ENCODE measurements around the gene TES. TPM values are rescaled to one million over a fixed set of nuclear protein-coding genes. Genes with fewer than 3 reads are reported as not detected.

The TES gene
- total and polyA plus RNA-seq, 2 experiments from 2014 or later: 37.3 to 38.3 TPM

DNA sequence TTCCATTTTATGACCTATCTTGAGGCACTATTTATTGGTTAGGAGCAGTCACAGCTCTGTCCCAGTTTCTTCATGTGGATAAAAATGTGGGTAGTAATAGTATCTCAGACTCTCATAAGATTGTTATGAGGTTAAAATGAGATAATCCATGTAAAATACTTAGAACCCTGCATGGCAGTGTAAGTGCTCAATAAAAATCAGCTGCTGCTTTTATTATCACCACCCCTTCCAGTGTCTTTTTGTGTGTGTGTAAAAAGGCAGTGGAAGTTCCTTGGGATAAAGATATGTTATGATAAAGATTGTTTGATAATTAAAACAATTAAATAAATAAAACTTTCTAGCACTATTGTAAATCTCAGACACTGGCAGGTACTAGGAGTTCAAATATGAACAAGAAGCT, 15.5 kb downstream of the TES start:
- ATAC-seq (no peak), DNase-seq (ENCODE audit: low spot score) (no peak)
- TF ChIP-seq, protein P1, sequence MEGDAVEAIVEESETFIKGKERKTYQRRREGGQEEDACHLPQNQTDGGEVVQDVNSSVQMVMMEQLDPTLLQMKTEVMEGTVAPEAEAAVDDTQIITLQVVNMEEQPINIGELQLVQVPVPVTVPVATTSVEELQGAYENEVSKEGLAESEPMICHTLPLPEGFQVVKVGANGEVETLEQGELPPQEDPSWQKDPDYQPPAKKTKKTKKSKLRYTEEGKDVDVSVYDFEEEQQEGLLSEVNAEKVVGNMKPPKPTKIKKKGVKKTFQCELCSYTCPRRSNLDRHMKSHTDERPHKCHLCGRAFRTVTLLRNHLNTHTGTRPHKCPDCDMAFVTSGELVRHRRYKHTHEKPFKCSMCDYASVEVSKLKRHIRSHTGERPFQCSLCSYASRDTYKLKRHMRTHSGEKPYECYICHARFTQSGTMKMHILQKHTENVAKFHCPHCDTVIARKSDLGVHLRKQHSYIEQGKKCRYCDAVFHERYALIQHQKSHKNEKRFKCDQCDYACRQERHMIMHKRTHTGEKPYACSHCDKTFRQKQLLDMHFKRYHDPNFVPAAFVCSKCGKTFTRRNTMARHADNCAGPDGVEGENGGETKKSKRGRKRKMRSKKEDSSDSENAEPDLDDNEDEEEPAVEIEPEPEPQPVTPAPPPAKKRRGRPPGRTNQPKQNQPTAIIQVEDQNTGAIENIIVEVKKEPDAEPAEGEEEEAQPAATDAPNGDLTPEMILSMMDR (conservative IDR thresholded peaks at IDR 0.05; ENCODE audit: low read depth in 2 of 2): no peak
- TF ChIP-seq EZH2phosphoT487 (IDR thresholded peaks at IDR 0.05; ENCODE audit: unreplicated experiment): no peak
- TF ChIP-seq ZNF331 (CRISPR knock-in tag; IDR thresholded peaks at IDR 0.05; ENCODE audit: low read depth): no peak
- TF ChIP-seq JUNB (IDR thresholded peaks at IDR 0.05; ENCODE audit: unreplicated experiment): no peak
- no peak for TF ChIP-seq POLR2AphosphoS5 (IDR thresholded peaks at IDR 0.05; ENCODE audit: low read depth)
- no peak for TF ChIP-seq CREB1 (CRISPR knock-in tag; IDR thresholded peaks at IDR 0.05; ENCODE audit: low read depth)
- TF ChIP-seq, protein P2, sequence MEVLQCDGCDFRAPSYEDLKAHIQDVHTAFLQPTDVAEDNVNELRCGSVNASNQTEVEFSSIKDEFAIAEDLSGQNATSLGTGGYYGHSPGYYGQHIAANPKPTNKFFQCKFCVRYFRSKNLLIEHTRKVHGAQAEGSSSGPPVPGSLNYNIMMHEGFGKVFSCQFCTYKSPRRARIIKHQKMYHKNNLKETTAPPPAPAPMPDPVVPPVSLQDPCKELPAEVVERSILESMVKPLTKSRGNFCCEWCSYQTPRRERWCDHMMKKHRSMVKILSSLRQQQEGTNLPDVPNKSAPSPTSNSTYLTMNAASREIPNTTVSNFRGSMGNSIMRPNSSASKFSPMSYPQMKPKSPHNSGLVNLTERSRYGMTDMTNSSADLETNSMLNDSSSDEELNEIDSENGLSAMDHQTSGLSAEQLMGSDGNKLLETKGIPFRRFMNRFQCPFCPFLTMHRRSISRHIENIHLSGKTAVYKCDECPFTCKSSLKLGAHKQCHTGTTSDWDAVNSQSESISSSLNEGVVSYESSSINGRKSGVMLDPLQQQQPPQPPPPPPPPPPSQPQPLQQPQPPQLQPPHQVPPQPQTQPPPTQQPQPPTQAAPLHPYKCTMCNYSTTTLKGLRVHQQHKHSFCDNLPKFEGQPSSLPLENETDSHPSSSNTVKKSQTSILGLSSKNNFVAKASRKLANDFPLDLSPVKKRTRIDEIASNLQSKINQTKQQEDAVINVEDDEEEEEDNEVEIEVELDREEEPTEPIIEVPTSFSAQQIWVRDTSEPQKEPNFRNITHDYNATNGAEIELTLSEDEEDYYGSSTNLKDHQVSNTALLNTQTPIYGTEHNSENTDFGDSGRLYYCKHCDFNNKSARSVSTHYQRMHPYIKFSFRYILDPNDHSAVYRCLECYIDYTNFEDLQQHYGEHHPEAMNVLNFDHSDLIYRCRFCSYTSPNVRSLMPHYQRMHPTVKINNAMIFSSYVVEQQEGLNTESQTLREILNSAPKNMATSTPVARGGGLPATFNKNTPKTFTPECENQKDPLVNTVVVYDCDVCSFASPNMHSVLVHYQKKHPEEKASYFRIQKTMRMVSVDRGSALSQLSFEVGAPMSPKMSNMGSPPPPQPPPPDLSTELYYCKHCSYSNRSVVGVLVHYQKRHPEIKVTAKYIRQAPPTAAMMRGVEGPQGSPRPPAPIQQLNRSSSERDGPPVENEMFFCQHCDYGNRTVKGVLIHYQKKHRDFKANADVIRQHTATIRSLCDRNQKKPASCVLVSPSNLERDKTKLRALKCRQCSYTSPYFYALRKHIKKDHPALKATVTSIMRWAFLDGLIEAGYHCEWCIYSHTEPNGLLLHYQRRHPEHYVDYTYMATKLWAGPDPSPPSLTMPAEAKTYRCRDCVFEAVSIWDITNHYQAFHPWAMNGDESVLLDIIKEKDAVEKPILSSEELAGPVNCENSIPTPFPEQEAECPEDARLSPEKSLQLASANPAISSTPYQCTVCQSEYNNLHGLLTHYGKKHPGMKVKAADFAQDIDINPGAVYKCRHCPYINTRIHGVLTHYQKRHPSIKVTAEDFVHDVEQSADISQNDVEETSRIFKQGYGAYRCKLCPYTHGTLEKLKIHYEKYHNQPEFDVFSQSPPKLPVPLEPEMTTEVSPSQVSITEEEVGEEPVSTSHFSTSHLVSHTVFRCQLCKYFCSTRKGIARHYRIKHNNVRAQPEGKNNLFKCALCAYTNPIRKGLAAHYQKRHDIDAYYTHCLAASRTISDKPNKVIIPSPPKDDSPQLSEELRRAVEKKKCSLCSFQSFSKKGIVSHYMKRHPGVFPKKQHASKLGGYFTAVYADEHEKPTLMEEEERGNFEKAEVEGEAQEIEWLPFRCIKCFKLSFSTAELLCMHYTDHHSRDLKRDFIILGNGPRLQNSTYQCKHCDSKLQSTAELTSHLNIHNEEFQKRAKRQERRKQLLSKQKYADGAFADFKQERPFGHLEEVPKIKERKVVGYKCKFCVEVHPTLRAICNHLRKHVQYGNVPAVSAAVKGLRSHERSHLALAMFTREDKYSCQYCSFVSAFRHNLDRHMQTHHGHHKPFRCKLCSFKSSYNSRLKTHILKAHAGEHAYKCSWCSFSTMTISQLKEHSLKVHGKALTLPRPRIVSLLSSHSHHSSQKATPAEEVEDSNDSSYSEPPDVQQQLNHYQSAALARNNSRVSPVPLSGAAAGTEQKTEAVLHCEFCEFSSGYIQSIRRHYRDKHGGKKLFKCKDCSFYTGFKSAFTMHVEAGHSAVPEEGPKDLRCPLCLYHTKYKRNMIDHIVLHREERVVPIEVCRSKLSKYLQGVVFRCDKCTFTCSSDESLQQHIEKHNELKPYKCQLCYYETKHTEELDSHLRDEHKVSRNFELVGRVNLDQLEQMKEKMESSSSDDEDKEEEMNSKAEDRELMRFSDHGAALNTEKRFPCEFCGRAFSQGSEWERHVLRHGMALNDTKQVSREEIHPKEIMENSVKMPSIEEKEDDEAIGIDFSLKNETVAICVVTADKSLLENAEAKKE (CRISPR knock-in tag; IDR thresholded peaks at IDR 0.05): no peak
- TF ChIP-seq, protein P3, sequence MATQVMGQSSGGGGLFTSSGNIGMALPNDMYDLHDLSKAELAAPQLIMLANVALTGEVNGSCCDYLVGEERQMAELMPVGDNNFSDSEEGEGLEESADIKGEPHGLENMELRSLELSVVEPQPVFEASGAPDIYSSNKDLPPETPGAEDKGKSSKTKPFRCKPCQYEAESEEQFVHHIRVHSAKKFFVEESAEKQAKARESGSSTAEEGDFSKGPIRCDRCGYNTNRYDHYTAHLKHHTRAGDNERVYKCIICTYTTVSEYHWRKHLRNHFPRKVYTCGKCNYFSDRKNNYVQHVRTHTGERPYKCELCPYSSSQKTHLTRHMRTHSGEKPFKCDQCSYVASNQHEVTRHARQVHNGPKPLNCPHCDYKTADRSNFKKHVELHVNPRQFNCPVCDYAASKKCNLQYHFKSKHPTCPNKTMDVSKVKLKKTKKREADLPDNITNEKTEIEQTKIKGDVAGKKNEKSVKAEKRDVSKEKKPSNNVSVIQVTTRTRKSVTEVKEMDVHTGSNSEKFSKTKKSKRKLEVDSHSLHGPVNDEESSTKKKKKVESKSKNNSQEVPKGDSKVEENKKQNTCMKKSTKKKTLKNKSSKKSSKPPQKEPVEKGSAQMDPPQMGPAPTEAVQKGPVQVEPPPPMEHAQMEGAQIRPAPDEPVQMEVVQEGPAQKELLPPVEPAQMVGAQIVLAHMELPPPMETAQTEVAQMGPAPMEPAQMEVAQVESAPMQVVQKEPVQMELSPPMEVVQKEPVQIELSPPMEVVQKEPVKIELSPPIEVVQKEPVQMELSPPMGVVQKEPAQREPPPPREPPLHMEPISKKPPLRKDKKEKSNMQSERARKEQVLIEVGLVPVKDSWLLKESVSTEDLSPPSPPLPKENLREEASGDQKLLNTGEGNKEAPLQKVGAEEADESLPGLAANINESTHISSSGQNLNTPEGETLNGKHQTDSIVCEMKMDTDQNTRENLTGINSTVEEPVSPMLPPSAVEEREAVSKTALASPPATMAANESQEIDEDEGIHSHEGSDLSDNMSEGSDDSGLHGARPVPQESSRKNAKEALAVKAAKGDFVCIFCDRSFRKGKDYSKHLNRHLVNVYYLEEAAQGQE (IDR thresholded peaks at IDR 0.05; ENCODE audit: unreplicated experiment): no peak
- TF ChIP-seq, protein P4, sequence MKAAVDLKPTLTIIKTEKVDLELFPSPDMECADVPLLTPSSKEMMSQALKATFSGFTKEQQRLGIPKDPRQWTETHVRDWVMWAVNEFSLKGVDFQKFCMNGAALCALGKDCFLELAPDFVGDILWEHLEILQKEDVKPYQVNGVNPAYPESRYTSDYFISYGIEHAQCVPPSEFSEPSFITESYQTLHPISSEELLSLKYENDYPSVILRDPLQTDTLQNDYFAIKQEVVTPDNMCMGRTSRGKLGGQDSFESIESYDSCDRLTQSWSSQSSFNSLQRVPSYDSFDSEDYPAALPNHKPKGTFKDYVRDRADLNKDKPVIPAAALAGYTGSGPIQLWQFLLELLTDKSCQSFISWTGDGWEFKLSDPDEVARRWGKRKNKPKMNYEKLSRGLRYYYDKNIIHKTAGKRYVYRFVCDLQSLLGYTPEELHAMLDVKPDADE (IDR thresholded peaks at IDR 0.05): no peak
- no peak for TF ChIP-seq NANOG (IDR thresholded peaks at IDR 0.05; ENCODE audit: borderline replicate concordance)
- TF ChIP-seq EZH2 (IDR thresholded peaks at IDR 0.05; ENCODE audit: low read depth, unreplicated experiment): no peak
- TF ChIP-seq ZNF114 (CRISPR knock-in tag; IDR thresholded peaks at IDR 0.05): no peak
- no peak for TF ChIP-seq STAT1 (IDR thresholded peaks at IDR 0.05; ENCODE audit: unreplicated experiment)
- no peak overlapping the region for H3K27ac Mint-ChIP-seq
- no peak overlapping the region for H3K4me2 ChIP-seq
- H3K4me3 ChIP-seq: no peak overlapping the region
- no peak overlapping the region for H3K4me3 Mint-ChIP-seq
- peaks cover 8% of the 10 kb centered on the region for H3K4me1 ChIP-seq (ENCODE audit: insufficient read depth)
- peaks cover 27% of the 10 kb centered on the region for H3K79me2 ChIP-seq (replicated peaks; ENCODE audit: insufficient read depth)
- peaks cover 19% of the 10 kb centered on the region for H3K4me1 Mint-ChIP-seq
- H3K9me2 ChIP-seq (ENCODE audit: insufficient read depth): no peaks in the 10 kb centered on the region
- no peaks in the 10 kb centered on the region for H3K9me3 Mint-ChIP-seq
- 0 out of 2 replicates have a peak, but pooled peaks cover 3% of the 10 kb centered on the region for H4K20me1 ChIP-seq (replicated peaks; ENCODE audit: insufficient read depth)
- no peaks in the 10 kb centered on the region for H3K27me3 ChIP-seq (ENCODE audit: insufficient read depth)
- no peaks in the 10 kb centered on the region for H3K36me3 ChIP-seq (ENCODE audit: insufficient read depth)
- no peaks in the 10 kb centered on the region for H3F3A ChIP-seq (replicated peaks; ENCODE audit: low read depth)
- no peaks in the 10 kb centered on the region for H3K36me3 Mint-ChIP-seq (ENCODE audit: low read depth)
- no peak overlapping the region for H2AFZ ChIP-seq
- no peaks in the 10 kb centered on the region for H3K27me3 Mint-ChIP-seq (ENCODE audit: insufficient read depth, low read depth, poor library complexity)
- no peak overlapping the region for H3K27ac ChIP-seq (ENCODE audit: low read depth)
